ENCODE data around the gene COP1.

Gene COP1

GRCh38 chr1:176102768-176103350, 104.2 kb downstream of the COP1 start:
- Histone ChIP-seq H3K4me1 (ENCODE audit: insufficient read depth, low read length) (no peaks in the 10 kb centered on the region), H3K36me3 (ENCODE audit: insufficient read depth, low read length) (peaks cover 39% of the 10 kb centered on the region), H3K27me3 (ENCODE audit: insufficient read depth, low read length, poor library complexity) (no peaks in the 10 kb centered on the region), H3K4me3 (ENCODE audit: low read depth in 1 of 2, low read length in 2 of 2) (no peak overlapping the region), H3K9me3 (ENCODE audit: insufficient read depth, low read length, severe bottlenecking) (no peaks in the 10 kb centered on the region), H2AFZ (ENCODE audit: low read depth, low read length) (no peak overlapping the region), H4K20me1 (ENCODE audit: insufficient read depth, low read length) (peaks cover 15% of the 10 kb centered on the region; the same call in 1 of the 2 replicates), H3K9ac (ENCODE audit: low read depth, low read length) (no peak overlapping the region), H3K4me2 (ENCODE audit: insufficient read depth, low read length) (no peak overlapping the region), H3K79me2 (ENCODE audit: insufficient read depth, low read length) (no peaks in the 10 kb centered on the region), H3K27ac (ENCODE audit: low read length) (no peak overlapping the region)
- ATAC-seq (ENCODE audit: insufficient read depth, low read depth) (no peak), DNase-seq (no peak)
- TF ChIP-seq EZH2 (IDR thresholded peaks at IDR 0.05; ENCODE audit: borderline replicate concordance, low read depth, low read length, severe bottlenecking) (no peak), CTCF (IDR thresholded peaks at IDR 0.05; ENCODE audit: borderline replicate concordance, extremely low read depth, low read length, poor library complexity, severe bottlenecking) (no peak)

GRCh38 chr1:176101951-176102642, 105.0 kb downstream of the COP1 start:
- H3K27ac ChIP-seq (ENCODE audit: low read length) = no peak overlapping the region
- no peak for DNase-seq
- H3K9ac ChIP-seq (ENCODE audit: low read depth, low read length) = no peak overlapping the region
- no peaks in the 10 kb centered on the region for H3K9me3 ChIP-seq (ENCODE audit: insufficient read depth, low read length, severe bottlenecking)
- no peak overlapping the region for H3K4me3 ChIP-seq (ENCODE audit: low read depth in 1 of 2, low read length in 2 of 2)
- H3K4me1 ChIP-seq (ENCODE audit: insufficient read depth, low read length) = no peaks in the 10 kb centered on the region
- peaks cover 15% of the 10 kb centered on the region; the same call in 1 of the 2 replicates for H4K20me1 ChIP-seq (ENCODE audit: insufficient read depth, low read length)
- no peak overlapping the region for H3K4me2 ChIP-seq (ENCODE audit: insufficient read depth, low read length)
- H3K36me3 ChIP-seq (ENCODE audit: insufficient read depth, low read length) = peaks cover 39% of the 10 kb centered on the region
- H3K79me2 ChIP-seq (ENCODE audit: insufficient read depth, low read length) = no peaks in the 10 kb centered on the region
- TF ChIP-seq EZH2 (IDR thresholded peaks at IDR 0.05; ENCODE audit: borderline replicate concordance, low read depth, low read length, severe bottlenecking) (no peak), CTCF (IDR thresholded peaks at IDR 0.05; ENCODE audit: borderline replicate concordance, extremely low read depth, low read length, poor library complexity, severe bottlenecking) (no peak)
- no peak overlapping the region for H2AFZ ChIP-seq (ENCODE audit: low read depth, low read length)
- peak; percentile 50 for ATAC-seq (ENCODE audit: insufficient read depth, low read depth)
- H3K27me3 ChIP-seq (ENCODE audit: insufficient read depth, low read length, poor library complexity) = no peaks in the 10 kb centered on the region

- no peaks in the 10 kb centered on the region for H3K27me3 ChIP-seq (ENCODE audit: insufficient read depth, low read length, poor library complexity)
- no peaks in the 10 kb centered on the region for H3K4me1 ChIP-seq (ENCODE audit: insufficient read depth, low read length)
- ATAC-seq (ENCODE audit: insufficient read depth, low read depth) (no peak), DNase-seq (no peak)
- no peak overlapping the region for H3K4me2 ChIP-seq (ENCODE audit: insufficient read depth, low read length)
- H3K4me3 ChIP-seq (ENCODE audit: low read depth in 1 of 2, low read length in 2 of 2) = no peak overlapping the region
- H3K27ac ChIP-seq (ENCODE audit: low read length) = no peak overlapping the region
- TF ChIP-seq EZH2 (IDR thresholded peaks at IDR 0.05; ENCODE audit: borderline replicate concordance, low read depth, low read length, severe bottlenecking) (no peak), CTCF (IDR thresholded peaks at IDR 0.05; ENCODE audit: borderline replicate concordance, extremely low read depth, low read length, poor library complexity, severe bottlenecking) (no peak)
- no peaks in the 10 kb centered on the region for H3K9me3 ChIP-seq (ENCODE audit: insufficient read depth, low read length, severe bottlenecking)
- H4K20me1 ChIP-seq (ENCODE audit: insufficient read depth, low read length) = peaks cover 15% of the 10 kb centered on the region; the same call in 1 of the 2 replicates
- peaks cover 24% of the 10 kb centered on the region for H3K36me3 ChIP-seq (ENCODE audit: insufficient read depth, low read length)
- H3K79me2 ChIP-seq (ENCODE audit: insufficient read depth, low read length) = no peaks in the 10 kb centered on the region
- H3K9ac ChIP-seq (ENCODE audit: low read depth, low read length) = no peak overlapping the region
- H2AFZ ChIP-seq (ENCODE audit: low read depth, low read length) = no peak overlapping the region
Observed at GRCh38 chr1:176098560-176098959, 108.5 kb downstream of the COP1 start.
